ENCODE data around the gene KCNN3.

DNA sequence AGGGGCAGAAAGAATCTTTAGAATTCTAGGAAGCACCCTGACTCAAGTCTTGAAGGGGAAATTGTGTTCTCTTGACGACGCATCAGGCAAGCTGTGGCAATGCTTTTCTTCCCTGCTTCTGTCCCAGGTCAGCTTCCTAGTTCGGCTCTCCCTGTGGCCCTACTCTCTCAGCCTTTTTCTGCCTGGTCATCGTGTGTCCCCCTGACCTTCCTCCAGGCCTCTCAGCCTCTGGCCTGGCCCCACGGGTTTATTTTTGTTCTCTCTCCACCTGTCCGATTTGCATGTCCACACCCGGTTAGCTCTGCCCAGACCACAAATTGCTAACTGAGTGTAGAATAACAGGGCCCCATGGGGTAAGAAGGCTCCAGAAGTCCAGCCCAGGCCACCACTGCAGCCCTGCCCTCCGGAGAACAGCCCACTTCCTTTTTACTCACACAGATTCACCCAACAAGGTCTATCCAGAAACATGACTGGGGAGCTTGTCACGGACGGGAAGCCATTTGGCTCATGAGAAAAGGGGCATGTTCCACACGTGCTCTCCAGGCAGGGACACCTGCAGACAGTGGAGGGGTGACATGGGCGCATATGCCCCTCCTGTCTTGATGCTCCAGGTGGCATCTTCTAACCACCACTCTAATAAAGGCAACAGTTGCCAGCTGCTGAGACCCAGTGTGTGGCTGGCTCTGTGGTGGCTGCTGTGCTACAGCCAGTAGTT, 9.8 kb downstream of the KCNN3 start:
- TF ChIP-seq, protein P1, sequence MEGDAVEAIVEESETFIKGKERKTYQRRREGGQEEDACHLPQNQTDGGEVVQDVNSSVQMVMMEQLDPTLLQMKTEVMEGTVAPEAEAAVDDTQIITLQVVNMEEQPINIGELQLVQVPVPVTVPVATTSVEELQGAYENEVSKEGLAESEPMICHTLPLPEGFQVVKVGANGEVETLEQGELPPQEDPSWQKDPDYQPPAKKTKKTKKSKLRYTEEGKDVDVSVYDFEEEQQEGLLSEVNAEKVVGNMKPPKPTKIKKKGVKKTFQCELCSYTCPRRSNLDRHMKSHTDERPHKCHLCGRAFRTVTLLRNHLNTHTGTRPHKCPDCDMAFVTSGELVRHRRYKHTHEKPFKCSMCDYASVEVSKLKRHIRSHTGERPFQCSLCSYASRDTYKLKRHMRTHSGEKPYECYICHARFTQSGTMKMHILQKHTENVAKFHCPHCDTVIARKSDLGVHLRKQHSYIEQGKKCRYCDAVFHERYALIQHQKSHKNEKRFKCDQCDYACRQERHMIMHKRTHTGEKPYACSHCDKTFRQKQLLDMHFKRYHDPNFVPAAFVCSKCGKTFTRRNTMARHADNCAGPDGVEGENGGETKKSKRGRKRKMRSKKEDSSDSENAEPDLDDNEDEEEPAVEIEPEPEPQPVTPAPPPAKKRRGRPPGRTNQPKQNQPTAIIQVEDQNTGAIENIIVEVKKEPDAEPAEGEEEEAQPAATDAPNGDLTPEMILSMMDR (IDR thresholded peaks at IDR 0.05), result no peak
- TF ChIP-seq EZH2 (IDR thresholded peaks at IDR 0.05; ENCODE audit: borderline replicate concordance, insufficient read depth, low read depth, low read length, poor library complexity, severe bottlenecking), result no peak

All from B cell (primary cell).